MV-4-11 (cell line): ENCODE results near the gene SEZ6.

Experiments used
- DNase-seq: peaks from one replicate; lab custom pipeline; 2025; lab: John Stamatoyannopoulos, UW

Gene SEZ6

DNA sequence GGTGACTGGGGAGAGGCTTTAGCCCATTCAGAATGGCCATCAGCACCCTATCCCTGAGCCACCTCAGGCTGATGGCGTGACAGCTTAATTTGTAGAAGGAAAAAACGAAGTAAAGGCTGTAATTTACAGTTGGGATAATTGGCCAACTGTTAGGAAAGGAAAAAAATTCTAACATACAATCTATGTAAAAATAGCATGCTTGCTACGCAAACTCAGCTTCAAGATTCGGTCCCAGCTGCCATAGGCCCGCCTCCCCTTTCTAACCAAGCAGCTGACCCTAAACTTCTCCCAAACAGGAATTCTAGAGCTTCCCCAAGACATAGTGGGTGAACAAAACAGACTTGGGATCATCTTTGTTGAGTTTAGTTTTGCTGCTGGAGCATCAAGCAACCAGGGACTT, 4.9 kb downstream of the SEZ6 start:
- DNase-seq = no peak

- no peak for DNase-seq
Measured at GRCh38 chr17:28999206-28999605, 6.6 kb downstream of the SEZ6 start.

- DNase-seq = no peak
Measured at GRCh38 chr17:28997806-28998205, 8.0 kb downstream of the SEZ6 start.

GRCh38 chr17:28996554-28997096, 9.2 kb downstream of the SEZ6 start:
- DNase-seq = no peak

DNA sequence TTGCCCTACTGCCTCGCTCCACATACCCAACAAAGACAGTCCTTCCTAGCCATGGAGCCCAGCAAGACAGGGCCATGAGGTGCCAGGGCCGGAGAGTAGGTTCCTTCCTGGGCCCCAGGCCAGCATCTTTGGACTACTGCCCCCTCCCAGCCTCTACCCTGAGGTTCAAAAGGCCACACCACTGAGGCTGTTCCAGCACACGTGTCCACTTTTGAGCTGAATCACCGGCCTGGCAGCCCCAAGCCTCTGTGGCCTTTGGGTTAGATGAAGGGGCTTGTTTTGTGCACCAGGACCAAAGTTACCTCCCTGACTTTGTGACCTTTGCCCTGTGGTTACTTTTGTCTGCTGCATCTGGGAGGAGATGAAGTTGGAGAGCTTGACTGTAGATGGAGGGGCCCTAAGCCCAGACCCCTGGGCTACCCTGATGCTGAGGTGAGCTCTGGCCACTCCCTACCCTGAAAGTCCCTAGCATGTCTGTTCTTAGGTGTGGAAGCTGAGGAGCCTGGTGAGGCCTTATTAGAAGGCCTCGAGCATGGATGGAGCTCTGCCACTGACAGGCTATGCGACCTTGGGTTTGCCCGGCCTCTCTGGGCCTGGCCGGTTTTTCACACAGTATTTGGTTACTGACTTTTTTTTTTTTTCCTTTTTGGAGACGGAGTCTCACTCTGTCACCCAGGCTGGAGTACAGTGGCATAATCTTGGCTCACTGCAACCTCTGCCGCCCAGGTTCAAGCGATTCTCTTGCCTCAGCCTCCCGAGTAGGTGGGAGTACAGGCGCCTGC, 12.0 kb downstream of the SEZ6 start:
- DNase-seq = no peak

DNA sequence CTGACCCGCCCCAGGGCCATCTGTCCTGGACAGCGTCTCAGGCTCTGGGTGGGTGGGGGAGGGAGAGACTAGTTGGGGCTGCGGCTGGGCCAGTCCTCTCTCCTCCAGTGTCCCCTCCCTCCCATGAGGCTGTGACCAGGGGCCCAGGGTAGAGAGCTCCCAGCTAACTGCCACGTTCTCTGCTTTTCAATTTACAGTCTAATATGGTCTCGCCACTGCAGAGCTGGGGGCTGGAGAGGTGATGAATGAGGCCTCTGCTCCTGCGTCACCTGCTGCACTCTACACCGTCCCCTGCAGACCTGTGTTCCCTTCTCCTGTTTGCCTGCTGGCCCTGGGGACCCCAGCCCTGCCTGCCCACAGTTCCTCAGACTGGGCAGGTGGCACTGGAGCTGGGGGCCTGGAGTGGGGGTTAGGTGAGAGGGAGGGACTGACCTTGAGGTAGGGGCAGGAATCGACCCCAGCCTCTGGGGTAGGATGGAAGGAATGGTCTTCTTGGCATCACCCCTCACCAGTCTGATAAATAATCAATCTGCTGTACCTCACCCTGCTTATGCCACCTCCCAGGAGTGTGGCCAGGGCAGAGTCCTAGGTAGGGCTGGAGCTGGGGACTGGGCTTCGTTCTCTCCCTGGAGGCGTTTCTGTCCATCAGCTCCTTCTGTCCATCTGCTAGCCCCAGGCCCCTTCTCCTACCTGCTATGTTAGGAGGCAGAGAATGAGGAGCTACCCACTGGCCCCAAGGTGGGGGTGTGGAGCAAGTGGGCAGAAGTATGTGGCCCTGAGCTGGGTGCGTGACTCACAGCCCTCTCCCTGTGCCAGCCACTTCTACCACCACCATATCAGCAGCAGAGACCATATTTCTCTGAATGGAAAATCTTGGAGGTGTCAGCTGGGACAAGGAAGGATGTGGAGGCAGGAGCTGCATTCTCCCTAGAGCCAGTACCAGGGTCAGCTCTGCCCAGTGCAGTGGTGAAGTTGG, 12.9 kb downstream of the SEZ6 start:
- no peak for DNase-seq

GRCh38 chr17:28992185-28992584, 13.6 kb downstream of the SEZ6 start:
- DNase-seq = no peak

- no peak for DNase-seq
Measured at GRCh38 chr17:28991779-28992178, 14.1 kb downstream of the SEZ6 start.

GRCh38 chr17:28989028-28989427, 16.8 kb downstream of the SEZ6 start:
- DNase-seq = no peak

GRCh38 chr17:28988475-28988874, 17.4 kb downstream of the SEZ6 start:
- DNase-seq = no peak

- no peak for DNase-seq
Measured at GRCh38 chr17:28986714-28987655, 18.8 kb downstream of the SEZ6 start.

GRCh38 chr17:28985950-28986713, 19.7 kb downstream of the SEZ6 start:
- DNase-seq = no peak

DNA sequence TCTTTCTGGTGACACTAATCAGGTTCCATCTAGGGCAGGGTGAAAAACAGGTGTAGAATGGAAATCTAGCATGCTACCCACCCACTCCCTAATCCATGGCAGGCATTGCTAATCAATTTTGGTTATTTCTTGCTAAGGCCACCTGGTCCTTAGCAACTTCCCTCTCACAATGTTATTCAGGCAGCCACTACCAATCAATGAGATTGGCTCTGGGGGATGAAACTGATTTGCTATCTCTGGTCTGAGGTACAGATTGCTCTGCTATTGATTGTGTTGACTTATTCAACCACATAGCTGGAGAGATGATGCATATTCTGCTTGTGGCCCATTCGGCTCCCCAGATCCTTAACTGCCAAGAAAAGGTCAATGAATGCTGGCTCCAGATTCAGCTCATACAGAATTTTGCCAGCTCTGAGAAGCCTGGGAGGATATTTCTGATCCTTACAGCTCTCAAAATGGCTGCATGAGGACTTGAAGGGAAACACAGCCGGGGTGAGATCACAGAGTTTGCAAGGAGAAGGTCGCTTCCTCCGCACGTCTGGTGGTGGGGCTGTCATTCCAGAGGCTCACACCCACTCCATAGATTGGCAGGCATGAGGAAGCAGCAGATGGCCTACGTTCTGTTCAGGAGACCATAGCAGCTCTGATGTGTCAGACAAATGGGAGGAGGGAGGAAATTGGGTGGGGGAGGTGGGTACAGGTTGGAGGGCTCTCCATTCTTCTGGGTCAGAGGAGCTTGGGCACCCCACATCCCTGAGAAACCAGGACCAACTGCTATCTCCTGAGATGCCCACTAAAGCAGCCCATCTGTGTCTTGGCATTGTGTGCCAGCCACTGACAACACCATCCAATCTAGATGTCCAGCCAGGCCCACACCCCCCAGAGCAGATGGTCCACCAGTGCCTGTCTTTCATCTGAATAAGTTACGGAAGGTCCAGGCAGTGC, 22.3 kb downstream of the SEZ6 start:
- no peak for DNase-seq

GRCh38 chr17:28982131-28982793, 23.6 kb downstream of the SEZ6 start:
- peak; percentile 95 for DNase-seq

GRCh38 chr17:28978356-28978964, 27.4 kb downstream of the SEZ6 start:
- DNase-seq = no peak

DNA sequence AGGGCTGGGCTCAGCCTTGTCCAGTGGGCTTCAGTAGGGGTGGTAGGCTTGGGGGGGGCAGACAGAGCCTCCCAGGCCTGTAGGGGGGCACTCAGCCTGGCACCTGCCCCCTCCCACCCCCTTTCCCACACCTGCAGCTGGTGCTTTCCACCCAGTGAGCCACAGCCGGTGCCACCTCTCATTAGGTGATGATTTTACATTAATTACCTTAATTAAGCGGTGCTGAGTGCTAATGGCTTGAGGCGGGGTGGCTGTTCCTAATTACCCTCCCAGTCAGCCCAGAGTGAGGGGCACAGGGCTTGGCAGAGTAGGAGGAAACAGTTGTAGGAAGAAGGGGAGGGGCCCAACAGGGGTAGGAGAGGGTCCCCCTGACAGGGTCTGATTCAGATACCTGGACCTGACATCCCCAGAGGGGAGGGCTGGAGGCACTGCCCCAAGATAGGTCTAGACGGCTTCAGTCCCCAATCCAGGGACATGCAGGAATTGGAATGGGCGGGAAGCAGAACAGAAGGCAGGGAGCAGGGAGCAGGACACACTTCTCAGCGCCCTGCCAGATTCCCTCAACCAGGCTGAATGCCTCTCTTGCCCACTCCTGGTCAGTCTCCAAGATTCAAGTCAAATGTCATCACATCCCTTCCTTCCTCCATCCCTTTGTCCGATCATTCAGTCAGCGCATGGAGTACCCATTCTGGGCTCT, 28.0 kb downstream of the SEZ6 start:
- no peak for DNase-seq

DNA sequence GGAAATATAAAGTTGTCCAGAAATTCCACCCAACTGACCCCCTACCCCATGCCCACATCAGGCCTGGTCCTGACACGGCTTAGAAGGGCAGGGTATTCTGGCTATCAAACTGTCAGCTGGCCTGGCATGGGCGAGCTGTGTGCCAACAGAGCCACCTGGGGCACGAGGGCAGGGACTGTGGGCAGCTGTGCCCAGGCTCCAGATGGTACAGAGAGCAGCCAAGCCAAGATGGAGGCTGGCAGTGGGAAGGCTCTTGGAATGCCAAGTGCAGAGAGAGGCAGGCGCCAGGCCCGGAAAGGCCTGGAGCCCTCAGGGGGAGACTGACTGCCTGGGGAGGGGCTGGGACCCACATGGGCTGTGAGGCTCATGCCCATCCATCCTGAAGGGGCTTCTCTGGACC, 30.2 kb downstream of the SEZ6 start:
- no peak for DNase-seq

DNA sequence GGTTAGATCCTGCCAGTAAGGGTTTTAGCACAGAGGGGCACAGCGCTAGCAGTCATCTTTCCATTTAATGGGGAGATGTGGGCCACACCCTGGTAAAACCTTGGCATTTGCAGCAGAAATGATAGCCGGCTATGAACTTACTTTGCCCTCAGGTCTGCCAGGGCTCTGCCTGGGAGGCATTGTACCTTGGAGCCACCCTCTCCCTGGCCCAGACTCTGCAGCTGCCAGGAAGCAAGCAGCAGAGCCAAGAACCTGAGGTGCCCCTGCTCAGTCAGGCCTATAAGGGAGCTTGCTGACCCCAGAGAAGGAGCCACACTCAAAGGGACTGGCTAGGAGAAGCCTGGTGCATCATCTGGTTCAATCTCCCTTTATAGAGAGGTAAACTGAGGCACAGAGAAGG, 30.8 kb downstream of the SEZ6 start:
- DNase-seq = no peak
